ENCODE data around the gene KIAA0513. TPM values are rescaled to one million over a fixed set of nuclear protein-coding genes. Genes with fewer than 3 reads are reported as not detected.
A peak's percentile ranks its signal among the peaks of the same experiment; 100 is the strongest.

Gene KIAA0513
- total and polyA plus RNA-seq, 2 experiments from 2014 or later: 5.3 to 5.4 TPM

- no peak overlapping the region for H3K4me2 ChIP-seq (ENCODE audit: unreplicated experiment)
- no peaks in the 10 kb centered on the region for H3K79me2 ChIP-seq (ENCODE audit: insufficient read depth)
- TF ChIP-seq EZH2phosphoT487 (IDR thresholded peaks at IDR 0.05; ENCODE audit: insufficient read depth, low read depth): no peak
- TF ChIP-seq EZH2 (IDR thresholded peaks at IDR 0.05; ENCODE audit: insufficient read depth, poor library complexity, severe bottlenecking): no peak
- in situ Hi-C loops (cut with MboI): no loop called here
- no peak overlapping the region for H3K4me3 ChIP-seq
- no peak overlapping the region for H2AFZ ChIP-seq
- no peaks in the 10 kb centered on the region for H3K27me3 ChIP-seq (replicated peaks; ENCODE audit: insufficient read depth)
- no peaks in the 10 kb centered on the region for H3K9me3 ChIP-seq (ENCODE audit: low read depth)
- peaks cover 5% of the 10 kb centered on the region; the same call in 1 of the 2 replicates for H3K4me1 ChIP-seq (ENCODE audit: insufficient read depth)
- H4K20me1 ChIP-seq (ENCODE audit: insufficient read depth): no peaks in the 10 kb centered on the region
- no peaks in the 10 kb centered on the region for H3K36me3 ChIP-seq (ENCODE audit: low read depth)
- no peaks in the 10 kb centered on the region; the same call in none of the 2 replicates for H3F3A ChIP-seq (ENCODE audit: insufficient read depth)
- WGBS, 2 experiments (ENCODE audit: low coverage in 1 of 2, low lambda C conversion rate in 2 of 2, missing lambda C conversion rate in 2 of 2): 88 to 92% methylated on average over 8 of the region's 8 CpGs
- H3K9me2 ChIP-seq (ENCODE audit: insufficient read depth): no peaks in the 10 kb centered on the region
- DNase-seq: no peak
- H3K27ac ChIP-seq: no peak overlapping the region
- no peak overlapping the region for H3K9ac ChIP-seq
Observed at GRCh38 chr16:85068746-85069145, 41.2 kb downstream of the KIAA0513 start.

GRCh38 chr16:85069171-85069570, 41.6 kb downstream of the KIAA0513 start:
- no peak overlapping the region for H2AFZ ChIP-seq

GRCh38 chr16:85072076-85072860, 44.7 kb downstream of the KIAA0513 start:
- Histone ChIP-seq H3K79me2 (ENCODE audit: insufficient read depth) (no peaks in the 10 kb centered on the region), H4K20me1 (ENCODE audit: insufficient read depth) (no peaks in the 10 kb centered on the region), H3K9ac (peak overlapping the region; percentile 31; the same call in 1 of the 2 replicates), H3F3A (ENCODE audit: insufficient read depth) (no peaks in the 10 kb centered on the region; the same call in none of the 2 replicates), H3K27ac (peak overlapping the region; percentile 11; the same call in 1 of the 2 replicates), H3K36me3 (ENCODE audit: low read depth) (no peaks in the 10 kb centered on the region), H3K9me2 (ENCODE audit: insufficient read depth) (no peaks in the 10 kb centered on the region), H3K9me3 (ENCODE audit: low read depth) (no peaks in the 10 kb centered on the region), H3K4me2 (ENCODE audit: unreplicated experiment) (peak overlapping the region; percentile 41), H2AFZ (0 out of 2 replicates have a peak overlapping the region, but pooled peaks have one; percentile 29), H3K4me3 (no peak overlapping the region), H3K4me1 (ENCODE audit: insufficient read depth) (peaks cover 5% of the 10 kb centered on the region; the same call in 1 of the 2 replicates), H3K27me3 (replicated peaks; ENCODE audit: insufficient read depth) (no peaks in the 10 kb centered on the region)
- 82% methylated on average over 8 of the region's 8 CpGs for WGBS, 2 experiments (ENCODE audit: low coverage in 1 of 2, low lambda C conversion rate in 2 of 2, missing lambda C conversion rate in 2 of 2)
- TF ChIP-seq EZH2 (IDR thresholded peaks at IDR 0.05; ENCODE audit: insufficient read depth, poor library complexity, severe bottlenecking): no peak
- TF ChIP-seq EZH2phosphoT487 (IDR thresholded peaks at IDR 0.05; ENCODE audit: insufficient read depth, low read depth): no peak
- in situ Hi-C loops (cut with MboI): no loop called here
- DNase-seq: no peak

More at GRCh38 chr16:85069171-85069570, 41.6 kb downstream of the KIAA0513 start:
- no peak overlapping the region for H3K27ac ChIP-seq
- H3K4me2 ChIP-seq (ENCODE audit: unreplicated experiment): no peak overlapping the region
- peaks cover 5% of the 10 kb centered on the region; the same call in 1 of the 2 replicates for H3K4me1 ChIP-seq (ENCODE audit: insufficient read depth)
- H3K9ac ChIP-seq: no peak overlapping the region
- 86 to 90% methylated on average over 7 of the region's 7 CpGs for WGBS, 2 experiments (ENCODE audit: low coverage in 1 of 2, low lambda C conversion rate in 2 of 2, missing lambda C conversion rate in 2 of 2)
- H4K20me1 ChIP-seq (ENCODE audit: insufficient read depth): no peaks in the 10 kb centered on the region
- in situ Hi-C loops (cut with MboI): no loop called here
- no peaks in the 10 kb centered on the region; the same call in none of the 2 replicates for H3F3A ChIP-seq (ENCODE audit: insufficient read depth)
- no peaks in the 10 kb centered on the region for H3K36me3 ChIP-seq (ENCODE audit: low read depth)
- no peaks in the 10 kb centered on the region for H3K27me3 ChIP-seq (replicated peaks; ENCODE audit: insufficient read depth)
- H3K9me2 ChIP-seq (ENCODE audit: insufficient read depth): no peaks in the 10 kb centered on the region
- no peaks in the 10 kb centered on the region for H3K79me2 ChIP-seq (ENCODE audit: insufficient read depth)
- DNase-seq: no peak
- no peak overlapping the region for H3K4me3 ChIP-seq
- no peaks in the 10 kb centered on the region for H3K9me3 ChIP-seq (ENCODE audit: low read depth)
- no peak for TF ChIP-seq EZH2 (IDR thresholded peaks at IDR 0.05; ENCODE audit: insufficient read depth, poor library complexity, severe bottlenecking)
- no peak for TF ChIP-seq EZH2phosphoT487 (IDR thresholded peaks at IDR 0.05; ENCODE audit: insufficient read depth, low read depth)

- peak overlapping the region; percentile 31; the same call in 1 of the 2 replicates for H3K9ac ChIP-seq
- H2AFZ ChIP-seq: 0 out of 2 replicates have a peak overlapping the region, but pooled peaks have one; percentile 29
- no peaks in the 10 kb centered on the region for H3K9me2 ChIP-seq (ENCODE audit: insufficient read depth)
- 9 to 15% methylated on average over 13 of the region's 13 CpGs for WGBS, 2 experiments (ENCODE audit: low coverage in 1 of 2, low lambda C conversion rate in 2 of 2, missing lambda C conversion rate in 2 of 2)
- peaks cover 5% of the 10 kb centered on the region; the same call in 1 of the 2 replicates for H3K4me1 ChIP-seq (ENCODE audit: insufficient read depth)
- in situ Hi-C loops (cut with MboI): no loop called here
- no peaks in the 10 kb centered on the region for H3K27me3 ChIP-seq (replicated peaks; ENCODE audit: insufficient read depth)
- H3K79me2 ChIP-seq (ENCODE audit: insufficient read depth): no peaks in the 10 kb centered on the region
- no peak for TF ChIP-seq EZH2phosphoT487 (IDR thresholded peaks at IDR 0.05; ENCODE audit: insufficient read depth, low read depth)
- TF ChIP-seq EZH2 (IDR thresholded peaks at IDR 0.05; ENCODE audit: insufficient read depth, poor library complexity, severe bottlenecking): no peak
- DNase-seq: peak; percentile 95
- H3K4me3 ChIP-seq: no peak overlapping the region
- no peaks in the 10 kb centered on the region for H3K36me3 ChIP-seq (ENCODE audit: low read depth)
- H3K9me3 ChIP-seq (ENCODE audit: low read depth): no peaks in the 10 kb centered on the region
- H3K27ac ChIP-seq: 0 out of 2 replicates have a peak overlapping the region, but pooled peaks have one; percentile 11
- H3K4me2 ChIP-seq (ENCODE audit: unreplicated experiment): peak overlapping the region; percentile 41
- no peaks in the 10 kb centered on the region for H4K20me1 ChIP-seq (ENCODE audit: insufficient read depth)
- H3F3A ChIP-seq (ENCODE audit: insufficient read depth): no peaks in the 10 kb centered on the region; the same call in none of the 2 replicates
Observed at GRCh38 chr16:85072947-85073346, 45.4 kb downstream of the KIAA0513 start.

Data from GM23248 (cell line).